B cell (primary cell): ENCODE results near the gene PTPRF. TPM values are rescaled to one million over a fixed set of nuclear protein-coding genes. Genes with fewer than 3 reads are reported as not detected.

ENCODE experiments used
- ATAC-seq: fragments of 200-7000 bp; cut with Tn5 transposase; one replicate; pipeline ENCODE4 v1.10.0; 2021; ENCODE audit warnings: low read depth, mild to moderate bottlenecking, moderate number of reproducible peaks, moderate library complexity
- CTCF ChIA-PET: fragments of 350-600 bp; sonication (Branson Sonifier 250); formaldehyde crosslinking; loops from one replicate; lab custom pipeline; 2021; ENCODE audit warnings: antibody characterized with exemption, inconsistent platforms; lab: Charles Lee
- POLR2A ChIA-PET: fragments of 350-600 bp; sonication (Branson Sonifier 250); formaldehyde crosslinking; loops from one replicate; lab custom pipeline; 2021; ENCODE audit warnings: antibody characterized with exemption; lab: Charles Lee
- DNase-seq: peaks from one replicate; pipeline ENCODE4 v3.0.0; 2013
- H2AFZ ChIP-seq: 2 replicates; pipeline ENCODE4 v1.6.1; 2012; ENCODE audit warnings: mild to moderate bottlenecking, low read depth, low read length; ENCODE audit not compliant: insufficient read depth, poor library complexity, severe bottlenecking
- H3K27ac ChIP-seq, 2 donors: 1 replicate in 1 of 2; 2 replicates in 1 of 2; pipeline ENCODE4 v1.5.1; 2012 to 2013; ENCODE audit warnings: low read length in 2 of 2, mild to moderate bottlenecking in 2 of 2, moderate library complexity in 1 of 2
- H3K27me3 ChIP-seq, 4 experiments: fragments of 200-600 bp in 1 of 4; sonication (generic) in 1 of 4; replicated peaks in 1 of 4; 1 replicate in 2 of 4; 2 replicates in 2 of 4; pipeline versions ENCODE4 v1.6.1 to v1.7.0; 2013 to 2016; ENCODE audit warnings: low read length in 3 of 4, mild to moderate bottlenecking in 2 of 4, mixed read lengths in 1 of 4, moderate library complexity in 1 of 4; ENCODE audit not compliant: insufficient read depth in 4 of 4, control insufficient read depth in 3 of 4; ENCODE audit errors: control extremely low read depth in 1 of 4
- H3K36me3 ChIP-seq, 2 experiments: replicated peaks in 1 of 2; 1 replicate in 1 of 2; 2 replicates in 1 of 2; pipeline versions ENCODE4 v1.6.1 to v1.7.1; 2013; ENCODE audit warnings: low read length in 1 of 2; ENCODE audit not compliant: insufficient read depth in 2 of 2, control insufficient read depth in 1 of 2; ENCODE audit errors: control extremely low read depth in 1 of 2, extremely low read depth in 1 of 2
- H3K4me1 ChIP-seq, 2 donors: fragments of 200-600 bp in 1 of 2; sonication (generic) in 1 of 2; 1 replicate in 1 of 2; 2 replicates in 1 of 2; pipeline versions ENCODE4 v1.5.1 to v1.6.1; 2013 to 2017; ENCODE audit warnings: low read length in 2 of 2; ENCODE audit not compliant: control insufficient read depth in 2 of 2, insufficient read depth in 2 of 2
- H3K4me2 ChIP-seq: replicated peaks from 2 replicates; pipeline ENCODE3; 2012; ENCODE audit warnings: mild to moderate bottlenecking, low read depth, low read length; ENCODE audit not compliant: poor library complexity, severe bottlenecking
- H3K4me3 ChIP-seq, 5 experiments: fragments of 200-600 bp in 1 of 5; sonication (generic) in 1 of 5; 1 replicate in 3 of 5; 2 replicates in 2 of 5; pipeline versions ENCODE4 v1.5.1 to v1.7.0; 2011 to 2016; ENCODE audit warnings: low read length in 4 of 5, mild to moderate bottlenecking in 4 of 5, low read depth in 2 of 5, control low read depth in 1 of 5, moderate library complexity in 1 of 5; ENCODE audit not compliant: insufficient read depth in 1 of 5; ENCODE audit errors: control extremely low read depth in 1 of 5, extremely low read depth in 1 of 5
- H3K79me2 ChIP-seq: fragments of 200-600 bp; sonication (generic); one replicate; pipeline ENCODE4 v1.6.0; 2016; ENCODE audit warnings: low read length; ENCODE audit not compliant: control insufficient read depth, insufficient read depth
- H3K9ac ChIP-seq: fragments of 200-600 bp; sonication (generic); 2 replicates; pipeline ENCODE4 v1.6.1; 2017; ENCODE audit warnings: mild to moderate bottlenecking, low read length, moderate library complexity
- H3K9me3 ChIP-seq, 3 donors: one replicate each; pipeline versions ENCODE4 v1.6.1 to v1.7.1; 2013; ENCODE audit warnings: low read length in 2 of 3; ENCODE audit not compliant: control insufficient read depth in 2 of 3, insufficient read depth in 1 of 3; ENCODE audit errors: control extremely low read depth in 1 of 3
- H4K20me1 ChIP-seq: 2 replicates; pipeline ENCODE4 v1.6.0; 2012; ENCODE audit warnings: mild to moderate bottlenecking, low read length; ENCODE audit not compliant: insufficient read depth, control insufficient read depth, poor library complexity, severe bottlenecking
- H3K27ac Mint-ChIP-seq: one replicate; pipeline ENCODE4 v1.8.0; 2021; ENCODE audit warnings: mixed read lengths
- H3K27me3 Mint-ChIP-seq: one replicate; pipeline ENCODE4 v1.8.0; 2021; ENCODE audit warnings: mixed read lengths
- H3K4me1 Mint-ChIP-seq: one replicate; pipeline ENCODE4 v1.8.0; 2021; ENCODE audit warnings: mixed read lengths
- H3K4me3 Mint-ChIP-seq: one replicate; pipeline ENCODE4 v1.8.0; 2021; ENCODE audit warnings: mixed read lengths
- H3K9me3 Mint-ChIP-seq: one replicate; pipeline ENCODE4 v1.8.0; 2022; ENCODE audit warnings: mixed read lengths; ENCODE audit not compliant: insufficient read depth
- EZH2 ChIP-seq: IDR thresholded peaks from 2 replicates; pipeline ENCODE4 v1.6.1; 2012; ENCODE audit warnings: borderline replicate concordance, low read depth, mild to moderate bottlenecking, moderate library complexity, low read length; ENCODE audit not compliant: insufficient read depth, poor library complexity, severe bottlenecking
- WGBS: methylation state at CpG from one replicate; pipeline ENCODE4 v1.1.5; 2013; ENCODE audit warnings: missing lambda C conversion rate; ENCODE audit not compliant: insufficient coverage; 5-methylcytosine and 5-hydroxymethylcytosine counted together
- intact Hi-C: fragments of 100-400 bp; cut with micrococcal nuclease; formaldehyde crosslinking; loops from one replicate; pipeline ENCODE4 v1.10.0; 2022
- polyA plus RNA-seq: library from polyadenylated mRNA; depleted of rRNA; stranded (reverse); fragments of >200 nt; gene quantifications from 2 replicates; pipeline ENCODE4 v1.2.3, GENCODE V29; 2012
- total RNA-seq, 2 donors: library from RNA; stranded (reverse); fragments of 120-200 nt in 1 of 2; gene quantifications; 1 replicate in 1 of 2; 2 replicates in 1 of 2; pipeline versions ENCODE4 v1.2.3 to v1.2.4, GENCODE V29; 2013 to 2022
- TF ChIP-seq, protein P1 (sequence below): fragments of 200-600 bp; IDR thresholded peaks from one replicate; pipeline ENCODE4 v1.8.0; 2022; ENCODE audit warnings: antibody characterized with exemption, mild to moderate bottlenecking

The PTPRF gene
- total and polyA plus RNA-seq, 2 donors (not counting 1 experiment from before 2014, with no cell fraction given): 0.07 to 0.13 TPM

DNA sequence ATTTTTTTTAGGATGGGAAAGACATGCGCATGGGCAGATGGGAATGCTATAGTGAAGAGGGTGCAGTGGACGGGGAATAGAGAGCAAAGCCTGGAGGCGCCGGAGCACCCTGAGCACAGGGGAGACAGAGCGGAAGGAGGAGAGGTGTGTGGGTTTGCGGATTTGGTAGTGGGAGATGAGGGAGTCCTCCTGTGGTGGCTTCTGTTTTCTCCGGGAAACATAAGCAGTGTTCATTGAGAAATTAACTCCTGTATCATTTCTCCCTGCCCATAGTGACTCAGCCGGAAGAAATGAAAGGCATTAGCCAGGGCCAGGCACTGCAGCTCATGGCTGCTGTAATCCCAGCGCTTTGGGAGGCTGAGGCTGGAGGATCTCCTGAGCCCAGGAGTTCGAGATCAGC lies 4.7 kb upstream of the PTPRF start:
- H3K9me3 Mint-ChIP-seq: no peaks in the 10 kb centered on the region
- Histone ChIP-seq H3K4me1 (peaks cover 5 to 11% of the 10 kb centered on the region in 2 donors), H3K36me3 (no peaks in the 10 kb centered on the region), H3K27me3 (peaks cover 0 to 23% (median 15%) of the 10 kb centered on the region in 4 experiments), H3K9me3 (no peaks in the 10 kb centered on the region), H4K20me1 (no peaks in the 10 kb centered on the region), H3K79me2 (no peaks in the 10 kb centered on the region), H3K9ac (no peak overlapping the region), H3K4me2 (no peak overlapping the region), H3K27ac (no peak overlapping the region), H3K4me3 (no peak overlapping the region), H2AFZ (no peak overlapping the region)
- 96% methylated on average over 8 of the region's 10 CpGs for WGBS
- ATAC-seq (no peak), DNase-seq (no peak)
- TF ChIP-seq, protein P1, sequence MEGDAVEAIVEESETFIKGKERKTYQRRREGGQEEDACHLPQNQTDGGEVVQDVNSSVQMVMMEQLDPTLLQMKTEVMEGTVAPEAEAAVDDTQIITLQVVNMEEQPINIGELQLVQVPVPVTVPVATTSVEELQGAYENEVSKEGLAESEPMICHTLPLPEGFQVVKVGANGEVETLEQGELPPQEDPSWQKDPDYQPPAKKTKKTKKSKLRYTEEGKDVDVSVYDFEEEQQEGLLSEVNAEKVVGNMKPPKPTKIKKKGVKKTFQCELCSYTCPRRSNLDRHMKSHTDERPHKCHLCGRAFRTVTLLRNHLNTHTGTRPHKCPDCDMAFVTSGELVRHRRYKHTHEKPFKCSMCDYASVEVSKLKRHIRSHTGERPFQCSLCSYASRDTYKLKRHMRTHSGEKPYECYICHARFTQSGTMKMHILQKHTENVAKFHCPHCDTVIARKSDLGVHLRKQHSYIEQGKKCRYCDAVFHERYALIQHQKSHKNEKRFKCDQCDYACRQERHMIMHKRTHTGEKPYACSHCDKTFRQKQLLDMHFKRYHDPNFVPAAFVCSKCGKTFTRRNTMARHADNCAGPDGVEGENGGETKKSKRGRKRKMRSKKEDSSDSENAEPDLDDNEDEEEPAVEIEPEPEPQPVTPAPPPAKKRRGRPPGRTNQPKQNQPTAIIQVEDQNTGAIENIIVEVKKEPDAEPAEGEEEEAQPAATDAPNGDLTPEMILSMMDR: no peak
- TF ChIP-seq EZH2: no peak
- H3K27ac Mint-ChIP-seq: no peak overlapping the region
- ChIA-PET CTCF (interaction anchor here (1.0 to 2.1 kb wide), 3 partner anchors 237 to 522 kb away, joined by 3 to 7 read pairs (median 5); no protein-coding TSS in a partner anchor), POLR2A (no interaction called here)
- no peak overlapping the region for H3K4me3 Mint-ChIP-seq
- intact Hi-C loops: loop anchor here (5.0 kb wide), 3 partner anchors 236 to 791 kb away; no protein-coding TSS in a partner anchor
- peaks cover 55% of the 10 kb centered on the region for H3K27me3 Mint-ChIP-seq
- peaks cover 8% of the 10 kb centered on the region for H3K4me1 Mint-ChIP-seq

DNA sequence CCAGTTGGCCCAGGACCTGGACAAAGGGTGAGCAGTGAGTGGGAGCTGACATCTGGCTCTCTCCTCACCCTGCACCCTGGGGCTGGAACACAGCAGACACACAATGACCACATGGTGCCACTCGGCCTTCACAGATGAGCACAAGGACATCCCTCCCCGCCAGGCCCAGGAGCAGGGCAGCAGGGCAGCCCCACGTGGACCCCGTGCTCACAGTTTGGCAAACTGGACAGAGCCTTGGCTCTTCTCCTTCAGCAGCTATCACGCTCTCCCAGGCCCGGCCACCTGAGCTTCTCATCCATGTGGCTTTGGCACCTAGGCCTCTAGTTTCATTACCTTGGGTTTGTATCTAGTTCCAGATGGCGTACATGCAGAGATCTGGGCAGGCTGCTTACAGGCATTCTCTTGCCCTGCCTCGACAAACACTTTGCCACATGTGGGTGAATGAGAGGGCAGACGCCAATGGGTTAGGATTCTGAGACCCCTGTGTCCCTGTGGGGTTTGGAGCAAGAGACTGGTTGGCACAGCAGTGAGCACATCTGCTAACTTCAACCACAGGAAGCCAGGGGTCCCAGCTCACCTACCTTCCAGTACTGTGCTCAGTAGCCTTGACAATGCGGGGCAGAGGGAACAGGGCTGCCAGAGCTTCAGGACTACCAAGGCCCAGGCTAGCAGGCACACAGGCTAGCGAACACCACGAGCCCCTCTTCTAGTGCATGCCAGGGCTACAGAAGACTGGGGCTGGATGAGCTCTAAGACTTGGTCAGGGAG lies 3.4 kb upstream of the PTPRF start:
- intact Hi-C loops: loop anchor here (5.0 kb wide), 3 partner anchors 235 to 790 kb away; no protein-coding TSS in a partner anchor
- no peaks in the 10 kb centered on the region for H3K9me3 Mint-ChIP-seq
- no peak overlapping the region for H3K9ac ChIP-seq
- peaks cover 0 to 24% (median 19%) of the 10 kb centered on the region in 4 experiments for H3K27me3 ChIP-seq
- H4K20me1 ChIP-seq: no peaks in the 10 kb centered on the region
- WGBS: 86% methylated on average over 12 of the region's 12 CpGs
- H3K27ac ChIP-seq: no peak overlapping the region
- H3K4me1 Mint-ChIP-seq: peaks cover 12% of the 10 kb centered on the region
- TF ChIP-seq EZH2: no peak
- TF ChIP-seq, protein P1: no peak
- ATAC-seq (no peak), DNase-seq (no peak)
- H2AFZ ChIP-seq: no peak overlapping the region
- no peak overlapping the region for H3K4me3 Mint-ChIP-seq
- H3K27ac Mint-ChIP-seq: no peak overlapping the region
- ChIA-PET POLR2A (no interaction called here), CTCF (interaction anchor here (0.7 to 3.0 kb wide), 7 partner anchors 18 to 539 kb away, joined by 3 to 12 read pairs (median 3); no protein-coding TSS in a partner anchor)
- peaks cover 52% of the 10 kb centered on the region for H3K27me3 Mint-ChIP-seq
- H3K9me3 ChIP-seq: peaks cover 0 to 3% (median 0%) of the 10 kb centered on the region in 3 donors
- no peak overlapping the region for H3K4me2 ChIP-seq
- no peaks in the 10 kb centered on the region for H3K79me2 ChIP-seq
- H3K4me1 ChIP-seq: peaks cover 13 to 18% of the 10 kb centered on the region in 2 donors
- H3K4me3 ChIP-seq: no peak overlapping the region
- no peaks in the 10 kb centered on the region for H3K36me3 ChIP-seq
